Fibroblast of peridontal ligament (primary cell): Measurements from ENCODE around the gene KRTAP5-4.

Source experiments
- DNase-seq: peaks from one replicate; pipeline ENCODE4 v3.0.0-alpha.2; 2010; ENCODE audit errors: extremely low read depth

The KRTAP5-4 gene

GRCh38 chr11:1572197-1573076 is 49.5 kb downstream of the KRTAP5-4 start, which contains the start of gene DUSP8:
Gene DUSP8 (minus strand): TSS chr11:1572271. CDS start chr11:1565826, 6,445 bp downstream.
- DNase-seq = peak; percentile 68

- DNase-seq = no peak
Measured at GRCh38 chr11:1571760-1572196, 50.2 kb downstream of the KRTAP5-4 start.
